HG03469 (cell line): ENCODE measurements around the gene C18orf63.
A peak's percentile ranks its signal among the peaks of the same experiment; 100 is the strongest.
"Not testable (repeated sequence)": the region's sequence is repeated elsewhere in the genome, so short reads cannot be mapped to it uniquely, and the experiment has no call there.

Experiments
- ATAC-seq: cut with Tn5 transposase; IDR thresholded peaks from one replicate; pipeline ENCODE4 v1.9.1; 2021; ENCODE audit warnings: mild to moderate bottlenecking, moderate library complexity, moderate number of reproducible peaks; ENCODE audit not compliant: unreplicated experiment

Gene C18orf63

GRCh38 chr18:74286106-74286855, 29.4 kb upstream of the C18orf63 start:
- no peak for ATAC-seq

- ATAC-seq, result no peak
Measured at GRCh38 chr18:74286856-74287255, 28.8 kb upstream of the C18orf63 start.

- ATAC-seq, result no peak
Measured at GRCh38 chr18:74288041-74288440, 27.6 kb upstream of the C18orf63 start.

GRCh38 chr18:74288730-74289129, 26.9 kb upstream of the C18orf63 start:
- no peak for ATAC-seq

- ATAC-seq, result no peak
Measured at GRCh38 chr18:74289137-74289536, 26.5 kb upstream of the C18orf63 start.

GRCh38 chr18:74290021-74290420, 25.6 kb upstream of the C18orf63 start:
- ATAC-seq, result no peak

- no peak for ATAC-seq
Measured at GRCh38 chr18:74290794-74291471, 24.7 kb upstream of the C18orf63 start.

- no peak for ATAC-seq
Measured at GRCh38 chr18:74291472-74291770, 24.2 kb upstream of the C18orf63 start.

GRCh38 chr18:74291771-74292540, 23.7 kb upstream of the C18orf63 start, which contains the start of gene CYB5A:
Gene CYB5A, minus strand, starts transcription at chr18:74291963. Its CDS starts 88 bp downstream, at chr18:74291875.
- ATAC-seq, result peak; percentile 99

GRCh38 chr18:74292541-74292858, 23.1 kb upstream of the C18orf63 start:
- no peak for ATAC-seq

- ATAC-seq, result not testable (repeated sequence)
Measured at GRCh38 chr18:74292982-74293381, 22.7 kb upstream of the C18orf63 start.

- no peak for ATAC-seq
Measured at GRCh38 chr18:74294526-74294925, 21.1 kb upstream of the C18orf63 start.

GRCh38 chr18:74299162-74299561, 16.5 kb upstream of the C18orf63 start:
- no peak for ATAC-seq

- ATAC-seq, result no peak
Measured at GRCh38 chr18:74299746-74300145, 15.9 kb upstream of the C18orf63 start.

- ATAC-seq, result no peak
Measured at GRCh38 chr18:74303306-74303705, 12.3 kb upstream of the C18orf63 start.

- no peak for ATAC-seq
Measured at GRCh38 chr18:74303936-74304335, 11.7 kb upstream of the C18orf63 start.

GRCh38 chr18:74310411-74310810, 5.2 kb upstream of the C18orf63 start:
- peak; percentile 78 for ATAC-seq

- ATAC-seq, result no peak
Measured at GRCh38 chr18:74311000-74311399, 4.6 kb upstream of the C18orf63 start.

GRCh38 chr18:74314759-74315463, 728 bp upstream of the C18orf63 start:
- no peak for ATAC-seq

GRCh38 chr18:74316257-74317170, 875 bp downstream of the C18orf63 start:
- no peak for ATAC-seq
